Measurements from ENCODE around the gene KDM4C. TPM values are rescaled to one million over a fixed set of nuclear protein-coding genes. Genes with fewer than 3 reads are reported as not detected.

KDM4C gene
- total and polyA plus RNA-seq, 2 of the 8 experiments (the other 6 are each of a cell fraction or from before 2014, with no cell fraction given): 13.0 to 26.1 TPM

GRCh38 chr9:6922680-6923079 lies 164.9 kb downstream of the KDM4C start (continued):
- no peak for TF ChIP-seq KDM4A (IDR thresholded peaks at IDR 0.05; ENCODE audit: low read depth, low read length, severe bottlenecking)
- no peak for TF ChIP-seq RBBP5 (IDR thresholded peaks at IDR 0.05; ENCODE audit: borderline replicate concordance, low read depth, low read length)
- TF ChIP-seq SRF (IDR thresholded peaks at IDR 0.05; ENCODE audit: low read depth, low read length): no peak

All from H1 (cell line).